Ectodermal cell (in vitro differentiated cells): ENCODE results near the gene PDXDC1.
"Not testable (repeated sequence)": the region's sequence is repeated elsewhere in the genome, so short reads cannot be mapped to it uniquely, and the experiment has no call there.

Experiments
- H3K27ac ChIP-seq: 2 replicates; pipeline ENCODE4 v1.7.0; 2013; ENCODE audit warnings: mild to moderate bottlenecking, low read depth, low read length; ENCODE audit not compliant: insufficient read depth, poor library complexity, severe bottlenecking
- H3K27me3 ChIP-seq: 2 replicates; pipeline ENCODE4 v1.7.0; 2013; ENCODE audit warnings: mild to moderate bottlenecking, low read length; ENCODE audit not compliant: insufficient read depth, control insufficient read depth, poor library complexity, severe bottlenecking
- H3K36me3 ChIP-seq: one replicate; pipeline ENCODE4 v1.7.0; 2013; ENCODE audit warnings: low read length; ENCODE audit not compliant: control insufficient read depth, insufficient read depth
- H3K4me1 ChIP-seq: one replicate; pipeline ENCODE4 v1.7.0; 2013; ENCODE audit warnings: low read length; ENCODE audit not compliant: control insufficient read depth, insufficient read depth
- H3K4me3 ChIP-seq: 2 replicates; pipeline ENCODE4 v1.7.0; 2013; ENCODE audit warnings: low read depth, low read length, control low read depth; ENCODE audit not compliant: insufficient read depth
- H3K9me3 ChIP-seq: 2 replicates; pipeline ENCODE4 v1.7.0; 2013; ENCODE audit warnings: mild to moderate bottlenecking, low read length, moderate library complexity; ENCODE audit not compliant: control insufficient read depth
- WGBS, 2 experiments: methylation state at CpG; one replicate each; pipeline ENCODE4 v1.1.7; 2013; ENCODE audit warnings: missing lambda C conversion rate in 2 of 2; 5-methylcytosine and 5-hydroxymethylcytosine counted together

The PDXDC1 gene

GRCh38 chr16:14955546-14956231, 19.1 kb upstream of the PDXDC1 start:
- Histone ChIP-seq H3K9me3 (no peaks in the 10 kb centered on the region), H3K4me3 (no peak overlapping the region), H3K36me3 (no peaks in the 10 kb centered on the region), H3K27me3 (no peaks in the 10 kb centered on the region), H3K4me1 (no peaks in the 10 kb centered on the region), H3K27ac (no peak overlapping the region)
- WGBS, 2 experiments, result 93% methylated on average over 16 of the region's 16 CpGs

DNA sequence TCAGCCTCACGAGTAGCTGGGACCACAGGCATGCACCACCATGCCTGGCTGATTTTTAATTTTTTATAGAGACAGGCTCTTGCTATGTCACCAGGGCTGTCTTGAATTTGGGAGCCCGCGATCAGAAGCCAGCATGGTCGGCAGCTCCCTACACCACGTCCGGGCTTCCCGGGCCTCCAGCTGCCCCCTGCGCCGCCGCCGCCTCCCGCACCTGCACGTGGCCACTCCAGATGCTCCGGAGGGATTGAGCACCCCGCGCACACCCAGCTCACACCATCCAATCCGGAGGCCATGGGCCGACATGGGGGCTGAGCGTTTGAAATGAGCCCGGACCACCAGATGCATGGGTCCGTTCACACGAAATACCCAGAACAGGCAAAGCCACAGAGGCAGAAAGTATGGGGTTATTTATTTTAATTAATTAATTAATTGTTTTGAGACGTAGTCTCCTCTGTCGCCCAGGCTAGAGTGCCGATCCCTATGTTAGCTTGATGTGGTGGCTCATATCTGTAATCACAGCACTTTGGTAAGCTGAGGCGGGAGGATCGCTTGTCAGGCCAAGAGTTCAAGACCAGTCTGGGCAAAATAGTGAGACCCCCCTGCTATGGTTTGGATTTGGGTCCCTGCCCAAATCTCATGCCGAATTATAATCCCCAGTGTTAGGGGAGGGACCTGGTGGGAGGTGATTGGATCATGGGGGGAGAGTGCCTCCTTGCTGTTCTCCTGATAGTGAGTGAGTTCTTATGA, 17.1 kb upstream of the PDXDC1 start:
- no peaks in the 10 kb centered on the region for H3K4me1 ChIP-seq
- H3K27me3 ChIP-seq, result no peaks in the 10 kb centered on the region
- H3K4me3 ChIP-seq, result no peak overlapping the region
- 94 to 95% methylated on average over 28 of the region's 28 CpGs for WGBS, 2 experiments
- no peaks in the 10 kb centered on the region for H3K36me3 ChIP-seq
- H3K9me3 ChIP-seq, result no peaks in the 10 kb centered on the region
- H3K27ac ChIP-seq, result no peak overlapping the region

DNA sequence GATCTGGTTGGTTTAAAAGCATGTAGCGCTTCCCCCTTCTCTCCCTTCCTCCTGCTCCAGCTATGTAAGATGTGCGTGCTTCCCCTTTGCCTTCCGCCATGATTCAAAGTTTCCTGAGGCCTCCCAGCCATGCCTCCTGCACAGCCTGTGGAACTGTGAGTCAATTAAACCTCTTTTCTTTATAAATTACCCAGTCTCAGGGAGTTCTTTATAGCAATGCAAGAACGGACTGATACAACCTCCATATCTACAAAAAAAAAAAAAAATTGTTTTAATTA, 16.6 kb upstream of the PDXDC1 start:
- Histone ChIP-seq H3K27me3 (no peaks in the 10 kb centered on the region), H3K4me3 (no peak overlapping the region), H3K9me3 (no peaks in the 10 kb centered on the region), H3K36me3 (no peaks in the 10 kb centered on the region), H3K4me1 (no peaks in the 10 kb centered on the region), H3K27ac (no peak overlapping the region)
- 90 to 92% methylated on average over 4 of the region's 4 CpGs for WGBS, 2 experiments

GRCh38 chr16:14958970-14959369, 15.9 kb upstream of the PDXDC1 start:
- Histone ChIP-seq H3K9me3 (no peaks in the 10 kb centered on the region), H3K36me3 (no peaks in the 10 kb centered on the region), H3K27ac (no peak overlapping the region), H3K27me3 (no peaks in the 10 kb centered on the region), H3K4me3 (no peak overlapping the region), H3K4me1 (no peaks in the 10 kb centered on the region)
- 82% methylated on average over 7 of the region's 7 CpGs for WGBS, 2 experiments

DNA sequence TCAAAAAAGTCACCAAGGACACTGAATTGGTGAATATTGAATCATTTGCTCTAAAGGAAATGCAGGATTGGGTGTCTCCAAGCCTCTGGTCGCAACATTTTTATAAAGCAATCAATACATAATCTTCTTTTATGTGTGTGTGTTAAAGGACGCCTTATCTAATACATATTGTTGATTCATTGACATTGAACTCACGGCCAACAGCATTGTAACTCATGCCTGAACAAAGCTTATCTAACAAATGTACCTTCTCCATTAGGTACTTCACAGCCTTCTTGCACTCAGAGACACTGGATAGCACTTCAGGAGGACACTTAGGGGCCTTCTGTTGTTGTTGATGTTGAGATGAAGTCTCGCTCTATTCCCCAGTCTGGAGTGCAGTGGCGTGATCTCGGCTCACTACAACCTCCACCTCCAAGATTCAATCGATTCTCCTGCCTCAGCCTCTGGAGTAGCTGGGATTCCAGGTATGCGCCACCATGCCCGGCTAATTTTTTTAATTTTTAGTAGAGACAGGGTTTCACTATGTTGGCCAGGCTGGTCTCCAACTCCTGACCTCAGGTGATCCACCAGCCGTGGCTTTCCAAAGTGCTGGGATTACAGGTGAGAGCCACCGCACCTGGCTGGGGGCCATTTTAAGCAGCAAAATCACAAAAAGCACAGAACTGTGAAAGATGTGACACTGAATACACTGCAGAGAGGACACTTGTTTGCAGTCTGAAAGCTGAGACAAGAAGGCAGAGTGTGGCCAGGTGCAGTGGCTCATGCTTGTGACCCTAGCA, 13.2 kb upstream of the PDXDC1 start:
- Histone ChIP-seq H3K36me3 (no peaks in the 10 kb centered on the region), H3K4me1 (no peaks in the 10 kb centered on the region), H3K27ac (no peak overlapping the region), H3K4me3 (no peak overlapping the region), H3K27me3 (no peaks in the 10 kb centered on the region), H3K9me3 (no peaks in the 10 kb centered on the region)
- WGBS, 2 experiments, result 93% methylated on average over 11 of the region's 11 CpGs

GRCh38 chr16:14963281-14964173, 11.3 kb upstream of the PDXDC1 start:
- no peaks in the 10 kb centered on the region for H3K27me3 ChIP-seq
- H3K27ac ChIP-seq, result no peak overlapping the region
- no peaks in the 10 kb centered on the region for H3K9me3 ChIP-seq
- H3K36me3 ChIP-seq, result no peaks in the 10 kb centered on the region
- H3K4me1 ChIP-seq, result no peaks in the 10 kb centered on the region
- WGBS, 2 experiments, result 79 to 81% methylated on average over 8 of the region's 8 CpGs
- H3K4me3 ChIP-seq, result no peak overlapping the region

- H3K4me1 ChIP-seq, result no peaks in the 10 kb centered on the region
- H3K36me3 ChIP-seq, result no peaks in the 10 kb centered on the region
- H3K4me3 ChIP-seq, result no peak overlapping the region
- 92% methylated on average over 17 of the region's 17 CpGs for WGBS, 2 experiments
- no peak overlapping the region for H3K27ac ChIP-seq
- H3K27me3 ChIP-seq, result no peaks in the 10 kb centered on the region
- no peaks in the 10 kb centered on the region for H3K9me3 ChIP-seq
Observed at GRCh38 chr16:14965328-14965727, 9.5 kb upstream of the PDXDC1 start.

DNA sequence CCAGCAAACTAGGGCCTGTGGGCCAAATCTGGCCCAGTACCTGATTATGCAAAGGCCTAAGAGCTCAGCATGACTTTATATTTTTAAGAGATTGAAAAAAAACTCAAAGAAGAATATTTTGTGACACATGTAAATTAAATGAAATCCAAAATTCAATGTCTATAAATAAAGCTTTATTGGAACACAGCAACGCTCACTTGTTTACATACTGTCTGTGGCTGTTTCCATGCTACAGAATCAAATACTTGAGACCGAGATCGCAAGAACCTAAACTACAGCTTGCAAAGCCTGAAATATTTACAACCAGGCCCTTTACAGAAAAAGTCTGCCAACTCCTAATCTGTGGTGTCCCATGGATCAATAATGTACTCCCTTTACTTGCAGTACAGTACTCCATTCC, 5.0 kb upstream of the PDXDC1 start:
- H3K9me3 ChIP-seq, H3K4me3 ChIP-seq, H3K36me3 ChIP-seq, H3K27ac ChIP-seq, H3K27me3 ChIP-seq, H3K4me1 ChIP-seq: not testable (repeated sequence)
- 92 to 94% methylated on average over 3 of the region's 3 CpGs for WGBS, 2 experiments

DNA sequence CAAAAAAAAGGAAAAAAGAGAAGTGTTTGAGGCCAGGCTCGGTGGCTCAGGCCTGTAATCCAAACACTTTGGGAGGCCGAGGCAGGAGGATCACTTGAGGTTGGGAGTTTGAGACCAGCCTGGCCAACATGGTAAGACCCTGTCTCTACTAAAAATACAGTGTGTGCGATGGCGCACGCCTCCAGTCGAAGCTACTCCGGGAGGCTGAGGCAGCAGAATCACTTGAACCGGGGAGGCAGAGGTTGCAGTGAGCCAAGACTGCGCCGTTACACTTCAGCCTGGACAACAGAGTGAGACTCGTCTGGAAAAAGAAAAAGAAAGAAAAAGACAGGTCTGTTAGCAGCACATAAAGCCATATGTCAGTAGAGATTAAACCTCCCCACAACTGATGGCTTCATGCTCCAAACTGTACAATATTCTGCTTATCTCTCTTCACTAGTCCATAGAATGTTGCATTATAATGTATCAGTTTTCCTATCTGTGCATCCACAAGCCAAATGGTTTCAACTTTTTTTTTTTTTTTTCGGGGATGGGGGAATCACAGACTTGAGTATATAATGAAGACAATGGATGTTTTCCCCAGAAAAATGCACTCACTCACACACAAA, 3.1 kb upstream of the PDXDC1 start:
- H3K27me3 ChIP-seq, H3K27ac ChIP-seq, H3K4me3 ChIP-seq, H3K36me3 ChIP-seq, H3K9me3 ChIP-seq, H3K4me1 ChIP-seq: not testable (repeated sequence)
- WGBS, 2 experiments, result 93 to 94% methylated on average over 11 to 12 of the region's 12 CpGs
